ENCODE data around the gene TAGAP.
"Not testable (repeated sequence)": the region's sequence is repeated elsewhere in the genome, so short reads cannot be mapped to it uniquely, and the experiment has no call there.

Gene TAGAP

GRCh38 chr6:159005436-159005835 is 39.4 kb downstream of the TAGAP start:
- no peak for DNase-seq

GRCh38 chr6:159004592-159004991 is 40.2 kb downstream of the TAGAP start:
- no peak for DNase-seq

GRCh38 chr6:159002432-159003155 is 42.2 kb downstream of the TAGAP start:
- DNase-seq = no peak

GRCh38 chr6:158999666-159000403 is 45.0 kb downstream of the TAGAP start, which contains the start of gene RSPH3:
Gene RSPH3 (minus strand): TSS chr6:159000202. CDS start chr6:158999550, 652 bp downstream.
- DNase-seq = peak; percentile 84

- no peak for DNase-seq
Observed at GRCh38 chr6:158999154-158999665, 45.6 kb downstream of the TAGAP start.

GRCh38 chr6:158996856-158997255 is 47.9 kb downstream of the TAGAP start:
- DNase-seq = no peak

- DNase-seq = no peak
Observed at GRCh38 chr6:158993639-158994038, 51.2 kb downstream of the TAGAP start.

GRCh38 chr6:158991017-158991723 is 53.6 kb downstream of the TAGAP start:
- DNase-seq = no peak

- not testable (repeated sequence) for DNase-seq
Observed at GRCh38 chr6:158989711-158990110, 55.1 kb downstream of the TAGAP start.

- DNase-seq = no peak
Observed at GRCh38 chr6:158988477-158988876, 56.3 kb downstream of the TAGAP start.

- no peak for DNase-seq
Observed at GRCh38 chr6:158987657-158988056, 57.1 kb downstream of the TAGAP start.
